ENCODE results near the gene EVX2. TPM values are rescaled to one million over a fixed set of nuclear protein-coding genes. Genes with fewer than 3 reads are reported as not detected.

EVX2 gene
- total RNA-seq, 4 donors from 2014 or later, result not detected

GRCh38 chr2:176120364-176121189, 36.8 kb upstream of the EVX2 start:
- Histone ChIP-seq H3K27me3 (peaks cover 0 to 83% of the 10 kb centered on the region in 2 donors), H3K27ac (no peak overlapping the region)
- no peak for DNase-seq

GRCh38 chr2:176118601-176119339, 35.0 kb upstream of the EVX2 start:
- Histone ChIP-seq H3K4me3 (no peak overlapping the region), H3K36me3 (no peaks in the 10 kb centered on the region), H3K27me3 (peaks cover 0 to 90% of the 10 kb centered on the region in 2 donors), H3K4me1 (peaks cover 0 to 26% (median 0%) of the 10 kb centered on the region in 4 donors), H3K9me3 (peaks cover 0 to 4% (median 0%) of the 10 kb centered on the region in 4 donors), H3K27ac (no peak overlapping the region)
- TF ChIP-seq POLR2A (IDR thresholded peaks at IDR 0.05) (no peak), CTCF (IDR thresholded peaks at IDR 0.05) (peak in 4 of 6 experiments; percentile 23 to 37 (median 29))
- DNase-seq, result peak in 1 of 3 donors; percentile 69

More at GRCh38 chr2:176120364-176121189, 36.8 kb upstream of the EVX2 start:
- peaks cover 0 to 26% (median 0%) of the 10 kb centered on the region in 4 donors for H3K4me1 ChIP-seq
- no peak overlapping the region for H3K4me3 ChIP-seq
- peaks cover 0 to 4% (median 0%) of the 10 kb centered on the region in 4 donors for H3K9me3 ChIP-seq
- TF ChIP-seq CTCF (IDR thresholded peaks at IDR 0.05) (no peak), POLR2A (IDR thresholded peaks at IDR 0.05) (no peak)
- no peaks in the 10 kb centered on the region for H3K36me3 ChIP-seq

- no peak overlapping the region for H3K4me3 ChIP-seq
Observed at GRCh38 chr2:176117823-176118371, 34.1 kb upstream of the EVX2 start.

GRCh38 chr2:176117162-176117822, 33.5 kb upstream of the EVX2 start:
- H3K36me3 ChIP-seq, result no peaks in the 10 kb centered on the region
- no peak overlapping the region for H3K27ac ChIP-seq
- peaks cover 0 to 15% (median 0%) of the 10 kb centered on the region in 4 donors for H3K4me1 ChIP-seq
- no peak for DNase-seq
- H3K9me3 ChIP-seq, result peaks cover 0 to under 1% (median 0%) of the 10 kb centered on the region in 4 donors
- peaks cover 0 to 90% of the 10 kb centered on the region in 2 donors for H3K27me3 ChIP-seq
- H3K4me3 ChIP-seq, result no peak overlapping the region
- no peak for TF ChIP-seq POLR2A (IDR thresholded peaks at IDR 0.05)
- TF ChIP-seq CTCF (IDR thresholded peaks at IDR 0.05), result no peak

More at GRCh38 chr2:176117823-176118371, 34.1 kb upstream of the EVX2 start:
- H3K9me3 ChIP-seq, result peaks cover 0 to 4% (median 0%) of the 10 kb centered on the region in 4 donors
- no peaks in the 10 kb centered on the region for H3K36me3 ChIP-seq
- no peak for DNase-seq
- peaks cover 0 to 89% of the 10 kb centered on the region in 2 donors for H3K27me3 ChIP-seq
- no peak overlapping the region for H3K27ac ChIP-seq
- H3K4me1 ChIP-seq, result peaks cover 0 to 21% (median 0%) of the 10 kb centered on the region in 4 donors
- no peak for TF ChIP-seq CTCF (IDR thresholded peaks at IDR 0.05)
- TF ChIP-seq POLR2A (IDR thresholded peaks at IDR 0.05), result no peak

All from Peyer's patch (tissue), 4 donors.